ENCODE results near the gene PAGE2.
A peak's percentile ranks its signal among the peaks of the same experiment; 100 is the strongest.
"Not testable (repeated sequence)": the region's sequence is repeated elsewhere in the genome, so short reads cannot be mapped to it uniquely, and the experiment has no call there.

PAGE2 gene, protein sequence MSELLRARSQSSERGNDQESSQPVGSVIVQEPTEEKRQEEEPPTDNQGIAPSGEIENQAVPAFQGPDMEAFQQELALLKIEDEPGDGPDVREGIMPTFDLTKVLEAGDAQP

GRCh38 chrX:55088795-55089489 lies at the start of gene PAGE2:
PAGE2 (plus strand) TSS chrX:55089018; CDS start chrX:55090021, 1,003 bp downstream.
- in situ Hi-C loops (cut with HindIII; ENCODE audit: low pct_ligation_motif_present, low pct_unique_long_range_greater_than_20kb, low sequenced_read_pairs), result no loop called here
- no peak for DNase-seq

GRCh38 chrX:55039471-55039870 lies 49.3 kb upstream of the PAGE2 start:
- no peak for DNase-seq
- in situ Hi-C loops (cut with HindIII; ENCODE audit: low pct_ligation_motif_present, low pct_unique_long_range_greater_than_20kb, low sequenced_read_pairs), result no loop called here

DNA sequence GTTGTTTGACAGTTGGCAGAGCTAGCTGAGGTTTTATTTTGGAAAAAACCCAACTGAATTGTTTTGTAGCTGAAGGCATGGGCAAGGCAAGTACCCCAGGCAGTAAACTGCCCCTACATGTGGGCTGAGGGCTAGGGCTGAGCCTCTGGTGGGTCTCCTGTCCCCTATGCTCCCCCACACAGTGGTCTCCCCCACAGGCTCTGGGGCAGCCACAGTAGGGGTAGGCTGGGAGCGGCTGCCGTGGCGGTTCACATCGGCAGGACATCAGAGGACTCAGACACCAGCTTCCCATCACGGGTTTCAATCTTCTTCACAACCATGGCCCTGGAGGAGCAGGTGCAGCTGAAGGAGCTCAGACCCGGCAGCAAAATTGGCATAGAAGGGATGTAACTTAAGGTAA lies 47.3 kb upstream of the PAGE2 start:
- in situ Hi-C loops (cut with HindIII; ENCODE audit: low pct_ligation_motif_present, low pct_unique_long_range_greater_than_20kb, low sequenced_read_pairs), result no loop called here
- no peak for DNase-seq

GRCh38 chrX:55050599-55050998 lies 38.2 kb upstream of the PAGE2 start:
- in situ Hi-C loops (cut with HindIII; ENCODE audit: low pct_ligation_motif_present, low pct_unique_long_range_greater_than_20kb, low sequenced_read_pairs), result not testable (repeated sequence)

DNA sequence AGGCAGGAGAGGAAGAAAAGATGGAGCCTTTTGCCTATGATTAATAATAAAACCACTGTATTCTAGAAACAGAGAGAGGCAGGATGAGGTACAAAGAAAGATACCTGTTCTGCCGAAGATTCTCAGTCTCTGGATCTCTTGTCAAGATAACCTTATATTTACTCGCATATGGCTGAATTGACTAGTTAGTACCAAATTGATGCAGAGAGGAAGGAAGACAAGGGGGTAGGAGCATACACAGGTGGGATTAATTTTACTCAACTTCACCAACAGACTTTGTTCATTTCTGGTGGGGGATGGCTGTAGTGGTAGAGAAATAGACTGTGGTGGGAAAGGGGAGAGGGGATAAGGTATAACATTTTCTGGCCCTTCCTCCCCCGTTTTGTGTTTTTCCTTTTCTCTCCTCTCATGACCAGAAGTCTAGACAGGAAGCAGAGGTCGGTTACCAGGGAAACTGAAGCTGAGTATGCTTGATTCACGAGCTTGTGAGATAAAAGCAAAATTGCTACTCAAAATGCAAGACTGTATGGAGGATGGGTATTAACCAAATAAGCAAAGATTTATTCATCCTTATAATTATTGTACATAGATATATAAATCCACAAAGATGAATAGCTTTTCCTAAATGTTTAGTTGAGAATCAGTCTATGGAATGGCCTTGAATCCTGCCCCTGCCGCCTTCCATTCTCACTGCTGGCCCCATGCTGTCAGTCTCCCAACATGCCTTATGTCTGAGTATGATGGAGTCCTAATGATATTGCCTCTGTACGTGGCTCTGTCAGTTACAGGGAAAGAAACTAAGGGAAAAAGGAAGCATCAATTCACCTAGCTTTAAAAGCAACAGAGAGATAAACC lies 31.8 kb upstream of the PAGE2 start:
- no peak for DNase-seq
- in situ Hi-C loops (cut with HindIII; ENCODE audit: low pct_ligation_motif_present, low pct_unique_long_range_greater_than_20kb, low sequenced_read_pairs), result no loop called here

More at GRCh38 chrX:55050599-55050998, 38.2 kb upstream of the PAGE2 start:
- DNase-seq, result not testable (repeated sequence)

DNA sequence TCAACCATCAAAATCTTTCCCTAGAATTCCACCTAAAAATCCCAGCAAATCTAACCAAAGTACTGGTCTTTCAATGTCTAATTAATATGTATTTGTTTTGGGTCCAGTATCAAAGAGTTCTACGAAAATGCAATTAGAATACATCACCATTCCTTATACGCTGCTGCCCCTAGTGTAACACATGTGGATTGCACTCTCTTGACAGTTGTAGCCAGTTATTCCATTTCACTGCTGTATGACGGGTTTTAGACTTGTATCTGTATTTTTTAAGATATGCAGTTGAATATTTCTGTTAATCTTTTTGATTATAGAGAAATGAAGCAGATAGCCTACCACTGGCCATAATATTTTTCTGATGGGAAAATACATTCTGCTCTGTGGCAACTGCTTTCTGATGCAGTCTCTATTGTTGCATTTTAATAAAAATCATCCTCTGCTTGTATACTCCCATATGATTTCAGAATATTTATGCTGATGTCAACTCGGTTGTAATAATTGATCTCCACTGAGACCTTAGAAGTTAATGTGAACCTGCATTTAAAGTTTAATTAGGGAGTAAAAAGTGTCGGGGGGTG lies 31.1 kb upstream of the PAGE2 start:
- peak; percentile 26 for DNase-seq
- in situ Hi-C loops (cut with HindIII; ENCODE audit: low pct_ligation_motif_present, low pct_unique_long_range_greater_than_20kb, low sequenced_read_pairs), result no loop called here

DNA sequence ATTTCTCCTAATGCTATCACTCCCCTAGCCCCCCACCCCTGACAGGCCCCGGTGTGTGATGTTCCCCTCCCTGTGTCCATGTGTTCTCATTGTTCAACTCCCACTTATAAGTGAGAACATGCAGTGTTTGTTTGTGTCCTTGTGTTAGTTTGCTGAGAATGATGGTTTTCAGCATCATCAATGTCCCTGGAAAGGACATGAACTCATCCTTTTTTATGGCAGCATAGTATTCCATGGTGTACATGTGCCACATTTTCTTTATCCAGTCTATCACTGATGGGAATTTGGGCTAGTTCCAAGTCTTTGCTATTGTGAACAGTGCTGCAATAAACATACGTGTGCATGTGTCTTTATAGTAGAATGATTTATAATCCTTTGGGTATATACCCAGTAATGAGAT lies 21.6 kb upstream of the PAGE2 start:
- in situ Hi-C loops (cut with HindIII; ENCODE audit: low pct_ligation_motif_present, low pct_unique_long_range_greater_than_20kb, low sequenced_read_pairs); DNase-seq: not testable (repeated sequence)

DNA sequence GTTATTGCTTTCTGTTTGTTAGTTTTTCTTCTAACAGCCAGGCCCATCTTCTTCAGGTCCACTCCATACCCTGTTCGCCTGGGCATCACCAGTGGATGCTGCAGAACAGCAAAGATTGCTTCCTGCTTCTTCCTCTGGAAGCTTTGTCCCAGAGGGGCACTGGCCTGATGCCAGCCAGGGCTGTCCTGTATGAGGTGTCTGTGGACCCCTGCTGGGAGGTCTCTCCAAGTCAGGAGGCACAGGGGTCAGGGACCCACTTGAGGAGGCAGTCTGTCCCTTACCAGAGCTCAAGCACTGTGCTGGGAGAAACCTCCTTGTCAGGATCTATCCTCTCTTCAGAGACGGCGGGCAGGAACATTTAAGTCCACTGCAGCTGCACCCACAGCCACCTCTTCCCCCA lies 16.5 kb upstream of the PAGE2 start:
- in situ Hi-C loops (cut with HindIII; ENCODE audit: low pct_ligation_motif_present, low pct_unique_long_range_greater_than_20kb, low sequenced_read_pairs), result no loop called here
- DNase-seq, result no peak

- in situ Hi-C loops (cut with HindIII; ENCODE audit: low pct_ligation_motif_present, low pct_unique_long_range_greater_than_20kb, low sequenced_read_pairs), result no loop called here
- DNase-seq, result no peak
Observed at GRCh38 chrX:55074851-55075467, 13.9 kb upstream of the PAGE2 start, which contains the start of gene PAGE2B. PAGE2B (plus strand) TSS chrX:55075030; CDS start chrX:55076042, 1,012 bp downstream.

DNA sequence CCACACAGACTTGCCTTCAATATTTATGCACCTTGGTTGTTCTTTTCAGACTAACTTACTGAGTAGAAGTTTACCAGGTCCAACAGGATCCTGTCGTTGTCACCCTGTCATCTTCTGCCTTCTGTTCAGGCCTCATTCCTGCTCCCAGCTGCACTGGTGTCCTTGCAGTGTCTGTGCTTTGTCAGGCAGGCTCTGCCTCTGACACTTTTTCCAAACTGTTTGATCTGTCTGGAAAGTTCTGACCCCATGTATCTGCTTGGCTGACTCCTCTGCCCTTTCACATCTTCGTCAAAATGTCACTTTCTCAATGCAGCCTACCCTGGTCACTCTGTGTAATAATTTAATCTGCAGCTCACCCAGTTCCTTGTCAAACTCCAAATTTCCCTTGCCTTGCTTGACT lies 9.9 kb downstream of the PAGE2 start:
- in situ Hi-C loops (cut with HindIII; ENCODE audit: low pct_ligation_motif_present, low pct_unique_long_range_greater_than_20kb, low sequenced_read_pairs), result no loop called here
- no peak for DNase-seq

DNA sequence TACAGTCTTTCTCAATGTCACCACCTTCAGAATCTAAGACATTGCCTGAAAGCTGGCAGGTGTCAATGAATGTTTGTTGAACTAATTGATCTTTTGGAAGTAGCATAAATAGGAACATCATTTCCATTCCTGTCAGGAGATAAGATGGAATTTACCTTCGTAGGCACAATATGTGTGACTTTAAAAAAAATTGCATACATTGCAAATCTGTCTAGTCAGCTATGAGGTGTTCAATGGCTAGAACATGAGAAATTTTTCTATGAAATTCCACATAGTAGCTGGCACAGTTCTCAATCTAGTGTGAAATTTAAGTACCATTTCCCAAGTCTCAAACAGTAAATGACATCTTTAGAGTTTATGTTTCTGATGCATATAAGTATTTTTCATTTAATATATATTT lies 10.3 kb downstream of the PAGE2 start:
- DNase-seq, result no peak
- in situ Hi-C loops (cut with HindIII; ENCODE audit: low pct_ligation_motif_present, low pct_unique_long_range_greater_than_20kb, low sequenced_read_pairs), result no loop called here

GRCh38 chrX:55102754-55103153 lies 13.9 kb downstream of the PAGE2 start:
- in situ Hi-C loops (cut with HindIII; ENCODE audit: low pct_ligation_motif_present, low pct_unique_long_range_greater_than_20kb, low sequenced_read_pairs), result no loop called here
- no peak for DNase-seq

DNA sequence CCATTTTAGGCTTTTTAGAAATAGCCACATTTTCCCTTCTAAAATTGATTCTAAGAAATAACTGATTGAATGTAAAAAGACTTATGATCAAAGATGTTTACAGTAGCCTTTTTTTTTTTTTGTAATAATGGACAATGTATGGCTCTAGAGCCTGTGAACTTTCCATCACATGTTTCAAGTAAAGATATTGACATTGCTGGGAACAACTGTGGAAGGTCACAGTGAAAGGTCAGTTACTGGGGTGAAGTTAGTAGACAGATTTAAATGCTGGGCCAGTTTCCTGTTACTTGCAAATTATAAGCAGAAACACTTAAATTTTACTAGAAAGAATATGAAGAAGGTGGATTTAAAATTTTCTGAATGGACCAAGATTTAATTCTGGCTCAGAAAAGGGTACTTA lies 18.4 kb downstream of the PAGE2 start:
- no peak for DNase-seq
- in situ Hi-C loops (cut with HindIII; ENCODE audit: low pct_ligation_motif_present, low pct_unique_long_range_greater_than_20kb, low sequenced_read_pairs), result no loop called here

GRCh38 chrX:55107911-55108310 lies 19.1 kb downstream of the PAGE2 start:
- in situ Hi-C loops (cut with HindIII; ENCODE audit: low pct_ligation_motif_present, low pct_unique_long_range_greater_than_20kb, low sequenced_read_pairs), result no loop called here
- DNase-seq, result no peak

DNA sequence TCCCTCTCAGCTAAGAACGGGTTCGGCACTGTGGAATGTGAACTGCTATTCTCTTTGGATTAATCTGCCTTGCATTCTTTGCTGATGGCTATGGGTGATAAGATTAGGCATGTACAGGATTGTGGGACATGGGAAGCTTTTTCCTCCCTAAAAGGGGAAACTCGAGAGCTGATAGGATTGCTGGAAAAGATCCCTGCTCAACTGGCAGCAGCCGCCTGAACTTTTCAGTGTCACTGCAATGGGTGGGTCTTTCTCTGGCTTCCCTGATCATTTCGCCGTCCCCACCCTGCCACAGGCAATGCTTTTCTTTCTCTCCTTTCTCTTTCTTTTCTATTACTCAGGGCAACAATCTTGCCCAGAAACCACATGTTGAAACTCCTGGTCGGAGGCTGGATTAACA lies 20.5 kb downstream of the PAGE2 start:
- no peak for DNase-seq
- in situ Hi-C loops (cut with HindIII; ENCODE audit: low pct_ligation_motif_present, low pct_unique_long_range_greater_than_20kb, low sequenced_read_pairs), result no loop called here

DNA sequence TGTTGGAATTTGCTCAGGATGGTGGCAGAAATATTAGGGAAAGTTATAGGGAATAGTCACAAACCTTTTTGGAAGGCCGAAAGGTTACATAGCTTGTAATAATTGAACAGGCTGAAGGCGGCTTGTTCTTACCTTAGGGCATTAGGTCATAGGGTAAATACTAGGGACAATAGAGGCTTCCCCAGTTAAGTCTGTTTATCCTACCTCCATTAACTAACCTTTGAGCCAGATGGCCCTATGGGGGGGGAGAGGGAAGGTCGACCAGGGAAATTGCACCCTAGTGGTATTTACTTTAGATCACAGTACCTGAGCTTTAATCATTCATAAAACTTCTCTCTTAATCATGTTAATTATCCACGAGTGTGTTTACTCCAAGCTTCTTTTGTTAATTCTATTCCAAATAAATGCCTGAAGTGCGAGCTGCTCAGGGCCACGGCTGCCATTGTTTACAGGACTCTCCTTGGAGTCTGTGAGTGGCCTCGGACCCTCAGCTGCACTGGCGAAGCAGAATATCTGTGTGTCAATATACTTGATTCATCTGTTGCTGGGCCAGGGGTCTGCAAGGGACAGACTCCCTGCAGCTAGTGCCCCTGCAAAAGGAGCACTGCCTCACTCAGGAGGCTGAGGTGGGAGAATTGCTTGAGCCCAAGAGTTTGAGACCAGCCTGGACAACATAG lies 22.9 kb downstream of the PAGE2 start:
- DNase-seq, result no peak
- in situ Hi-C loops (cut with HindIII; ENCODE audit: low pct_ligation_motif_present, low pct_unique_long_range_greater_than_20kb, low sequenced_read_pairs), result no loop called here

DNA sequence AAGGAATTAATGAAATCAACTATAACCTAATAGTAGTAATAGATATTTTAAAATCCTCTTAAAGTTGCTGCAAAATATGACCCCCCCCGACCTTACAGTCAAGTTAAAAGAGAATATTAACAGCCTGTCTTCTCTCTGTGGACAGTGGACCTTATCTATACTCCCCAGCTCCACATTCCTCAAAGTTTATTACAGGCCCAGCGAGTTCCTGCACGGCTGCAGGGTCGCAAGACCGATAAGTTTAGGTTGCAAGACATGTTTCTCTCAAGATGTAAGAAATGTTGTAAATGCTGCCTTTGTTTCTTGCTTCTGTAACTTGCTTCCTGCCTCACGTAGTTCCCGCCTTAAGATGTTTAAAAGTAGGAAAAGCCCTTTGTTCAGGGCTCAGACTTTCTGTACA lies 27.8 kb downstream of the PAGE2 start:
- in situ Hi-C loops (cut with HindIII; ENCODE audit: low pct_ligation_motif_present, low pct_unique_long_range_greater_than_20kb, low sequenced_read_pairs), result not testable (repeated sequence)

DNA sequence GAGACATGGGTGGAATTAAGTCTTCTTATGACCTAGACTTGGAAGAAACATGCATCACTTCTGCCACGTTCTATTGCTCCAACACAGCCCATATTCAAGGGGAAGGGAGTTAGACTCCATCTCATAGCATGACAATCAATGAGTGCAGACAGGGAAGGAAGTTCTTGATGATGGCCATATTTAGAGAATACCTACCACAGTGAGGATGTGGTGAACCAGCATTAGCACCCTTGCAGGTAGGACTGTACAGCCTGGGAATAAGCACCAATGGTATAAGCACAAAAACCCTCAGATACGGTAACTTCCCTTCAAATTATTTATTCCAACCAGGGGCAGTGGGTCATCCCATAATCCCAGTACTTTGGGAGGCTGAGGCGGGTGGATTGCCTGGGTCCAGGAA lies 29.8 kb downstream of the PAGE2 start:
- in situ Hi-C loops (cut with HindIII; ENCODE audit: low pct_ligation_motif_present, low pct_unique_long_range_greater_than_20kb, low sequenced_read_pairs), result no loop called here
- no peak for DNase-seq

More for the DNA sequence above, 27.8 kb downstream of the PAGE2 start:
- DNase-seq, result not testable (repeated sequence)
